Pancreas (tissue), 10 donors: ENCODE results near the gene KCNJ11. TPM values are rescaled to one million over a fixed set of nuclear protein-coding genes. Genes with fewer than 3 reads are reported as not detected.
A peak's percentile ranks its signal among the peaks of the same experiment; 100 is the strongest.

Source experiments
- ATAC-seq, 4 donors: fragments of 200-7000 bp; cut with Tn5 transposase; one replicate each; pipeline versions ENCODE4 v1.8.0 to v1.9.1; 2020; ENCODE audit warnings: mild to moderate bottlenecking in 4 of 4, moderate library complexity in 4 of 4
- DNase-seq, 6 donors: peaks; one replicate each; pipeline ENCODE4 v3.0.0-alpha.2; 2020
- FAIRE-seq: peaks from 2 replicates; lab custom pipeline; 2012; peaks lifted over from hg19 to GRCh38; lab: Jason Lieb, UNC
- H3K27ac ChIP-seq, 4 donors: fragments of 200-600 bp; sonication (generic); 1 replicate in 3 of 4; 2 replicates in 1 of 4; pipeline versions ENCODE4 v1.5.0 to v1.8.0; 2020
- H3K27me3 ChIP-seq, 4 donors: fragments of 200-600 bp; one replicate each; pipeline ENCODE4 v1.8.0; 2021
- H3K36me3 ChIP-seq, 3 donors: fragments of 200-600 bp; sonication (generic) in 1 of 3; one replicate each; pipeline versions ENCODE4 v1.5.0 to v1.8.0; 2020 to 2021
- H3K4me1 ChIP-seq, 3 donors: fragments of 200-600 bp; one replicate each; pipeline ENCODE4 v1.8.0; 2021
- H3K4me3 ChIP-seq, 4 donors: fragments of 200-600 bp; sonication (generic) in 2 of 4; one replicate each; pipeline versions ENCODE4 v1.5.0 to v1.8.0; 2020 to 2021
- H3K9me3 ChIP-seq, 4 donors: fragments of 200-600 bp; one replicate each; pipeline ENCODE4 v1.8.0; 2021
- CTCF ChIP-seq, 4 donors: fragments of 200-600 bp; sonication (generic) in 3 of 4; IDR thresholded peaks; one replicate each; pipeline versions ENCODE4 v1.5.0 to v1.8.0; 2021; ENCODE audit warnings: antibody characterized with exemption in 4 of 4
- WGBS, 2 donors: extraction: QIAGEN DNeasy Blood & Tissue Kit; methylation state at CpG; one replicate each; pipeline ENCODE4 v1.1.7; 2013; 5-methylcytosine and 5-hydroxymethylcytosine counted together
- intact Hi-C, 3 donors: fragments of 100-400 bp; cut with DNase I; formaldehyde crosslinking; loops; one replicate each; pipeline versions ENCODE4 v1.11.1 to v1.14.2; 2022
- polyA plus RNA-seq, 2 donors: library from polyadenylated mRNA; stranded (reverse); fragments of 200-250 nt; gene quantifications; one replicate each; pipeline ENCODE4 v1.2.3, GENCODE V29; 2013
- total RNA-seq, 6 donors: library from RNA; stranded (reverse); fragmentation: NEBNext Ultra II Directional in 4 of 6; extraction: Animal tissue kit (Norgen Biotek cat#: 25700) in 4 of 6; gene quantifications; one replicate each; pipeline versions ENCODE4 v1.2.1 to v1.2.4, GENCODE V29; 2021 to 2023
- donor health status: healthy with polysubstance abuse.
- donor health status: DM: no; HTN: no; CAD: no; lungs with moderate emphysema.
- donor health status: DM: no; HTN: no; CAD: no.
- donor health status: control.
- donor health status: control.
- donor health status: Bipolar disorder and iron deficiency.
- donor health status: DM: yes; HTN: yes; CAD: no.
- donor health status: DM: no; HTN: no; CAD: no.
- donor health status: DM: no; HTN: no; CAD: no.
- donor health status: DM: yes; HTN: yes; CAD: no.

Gene KCNJ11
- total and polyA plus RNA-seq, 8 donors = 5.0 to 17.7 (median 11.1) TPM

GRCh38 chr11:17368551-17368950 lies 19.9 kb downstream of the KCNJ11 start:
- H3K9me3 ChIP-seq = peaks cover 0 to 3% (median 0%) of the 10 kb centered on the region in 4 donors
- intact Hi-C loops = no loop called here
- H3K36me3 ChIP-seq = peaks cover 0 to 24% (median 0%) of the 10 kb centered on the region in 3 donors

GRCh38 chr11:17366495-17366894 lies 22.0 kb downstream of the KCNJ11 start:
- intact Hi-C loops = no loop called here
- peaks cover 0 to 13% (median 0%) of the 10 kb centered on the region in 3 donors for H3K36me3 ChIP-seq

More at GRCh38 chr11:17368551-17368950, 19.9 kb downstream of the KCNJ11 start:
- WGBS, 2 donors = 95 to 99% methylated on average over 3 of the region's 3 CpGs
- no peak overlapping the region for H3K4me3 ChIP-seq
- H3K4me1 ChIP-seq = no peaks in the 10 kb centered on the region
- ATAC-seq = no peak
- no peak for TF ChIP-seq CTCF (IDR thresholded peaks at IDR 0.05)
- FAIRE-seq = no peak
- H3K27ac ChIP-seq = no peak overlapping the region
- H3K27me3 ChIP-seq = no peaks in the 10 kb centered on the region
- no peak for DNase-seq

GRCh38 chr11:17354601-17354991 lies 33.9 kb downstream of the KCNJ11 start:
- WGBS, 2 donors = 32 to 40% methylated on average over 3 of the region's 3 CpGs
- ATAC-seq = peak; percentile 62 to 72 (median 67)
- intact Hi-C loops = no loop called here
- FAIRE-seq = peak; percentile 78
- Histone ChIP-seq H3K36me3 (no peaks in the 10 kb centered on the region), H3K4me3 (no peak overlapping the region), H3K9me3 (no peaks in the 10 kb centered on the region), H3K4me1 (peaks cover 0 to 6% (median 4%) of the 10 kb centered on the region in 3 donors), H3K27me3 (no peaks in the 10 kb centered on the region), H3K27ac (no peak overlapping the region)
- peak; percentile 45 to 58 (median 51) for TF ChIP-seq CTCF (IDR thresholded peaks at IDR 0.05)
- peak in 4 of 6 donors; percentile 32 to 75 (median 57) for DNase-seq

More at GRCh38 chr11:17366495-17366894, 22.0 kb downstream of the KCNJ11 start:
- ATAC-seq (no peak), FAIRE-seq (no peak), DNase-seq (no peak)
- H3K4me3 ChIP-seq = no peak overlapping the region
- H3K27ac ChIP-seq = no peak overlapping the region
- no peaks in the 10 kb centered on the region for H3K4me1 ChIP-seq
- WGBS, 2 donors = 91 to 93% methylated on average over 1 of the region's 1 CpG
- no peaks in the 10 kb centered on the region for H3K27me3 ChIP-seq
- no peak for TF ChIP-seq CTCF (IDR thresholded peaks at IDR 0.05)
- H3K9me3 ChIP-seq = peaks cover 0 to 3% (median 0%) of the 10 kb centered on the region in 4 donors

GRCh38 chr11:17353821-17354600 lies 34.4 kb downstream of the KCNJ11 start:
- WGBS, 2 donors = 6 to 10% methylated on average over 15 of the region's 15 CpGs
- peak overlapping the region; percentile 49 to 66 (median 54) for H3K27ac ChIP-seq

More at GRCh38 chr11:17353821-17354600, 34.4 kb downstream of the KCNJ11 start:
- no peaks in the 10 kb centered on the region for H3K27me3 ChIP-seq
- H3K4me3 ChIP-seq = peak overlapping the region; percentile 53 to 70 (median 62)
- no peak for ATAC-seq
- no peaks in the 10 kb centered on the region for H3K36me3 ChIP-seq
- no peak for TF ChIP-seq CTCF (IDR thresholded peaks at IDR 0.05)
- no peak for DNase-seq
- intact Hi-C loops = no loop called here
- FAIRE-seq = no peak
- H3K9me3 ChIP-seq = no peaks in the 10 kb centered on the region
- peaks cover 0 to 6% (median 4%) of the 10 kb centered on the region in 3 donors for H3K4me1 ChIP-seq
